ENCODE data around the gene MC1R. TPM values are rescaled to one million over a fixed set of nuclear protein-coding genes. Genes with fewer than 3 reads are reported as not detected.

MC1R gene
- 16.9 and 17.4 TPM in 2 replicates for total RNA-seq (2022)
- percentile 56 among the genes with signal in this experiment for Bru-seq, nascent RNA
- percentile 93 among the genes with signal in this experiment for BruChase-seq, experiment 1, labeled RNA remaining after a 6-hour chase
- BruChase-seq, experiment 2, labeled RNA remaining after a 2-hour chase: percentile 83 among the genes with signal in this experiment
- long read RNA-seq, transcript MC1R-202 (1 exons, 3,099 nt): major isoform, 14 of 15 reads
- long read RNA-seq, partial matches to known transcripts: 1 of 15 reads
- long read RNA-seq, other reads (novel, unspliced or antisense): 0 of 15 reads

- H3K4me1 Mint-ChIP-seq (ENCODE audit: low read depth, unreplicated experiment): peaks cover 24% of the 10 kb centered on the region
- no peaks in the 10 kb centered on the region for H3K27me3 Mint-ChIP-seq (ENCODE audit: unreplicated experiment)
- no TSS peak for BruUV-seq (replicated peaks)
- H3K9me3 Mint-ChIP-seq (ENCODE audit: low read depth, unreplicated experiment): no peaks in the 10 kb centered on the region
- CTCF ChIA-PET: interaction anchor here (0.7 kb wide), 1 partner anchor 8 kb away, joined by 5 read pairs; no protein-coding TSS in a partner anchor
- H3K27ac Mint-ChIP-seq (ENCODE audit: unreplicated experiment): peak within 1 kb of the TSS; percentile 43
- intact Hi-C loops (cut with micrococcal nuclease; ENCODE audit: unreplicated experiment): no loop called here
- H3K36me3 Mint-ChIP-seq (ENCODE audit: insufficient read depth, unreplicated experiment): peaks cover 84% of the 10 kb centered on the region
- peak within 1 kb of the TSS; percentile 78 for H3K4me3 Mint-ChIP-seq (ENCODE audit: low read depth, unreplicated experiment)
- DNase-seq: peak; percentile 63
- no peak for TF ChIP-seq CTCF (IDR thresholded peaks at IDR 0.05; ENCODE audit: unreplicated experiment)
Observed at GRCh38 chr16:89918453-89919347, at the start of gene MC1R. Gene MC1R, plus strand, starts transcription at chr16:89918862. Its CDS starts 397 bp downstream, at chr16:89919259.

- Mint-ChIP-seq H3K4me1 (ENCODE audit: low read depth, unreplicated experiment) (peaks cover 9% of the 10 kb centered on the region), H3K9me3 (ENCODE audit: low read depth, unreplicated experiment) (no peaks in the 10 kb centered on the region), H3K27me3 (ENCODE audit: unreplicated experiment) (no peaks in the 10 kb centered on the region), H3K4me3 (ENCODE audit: low read depth, unreplicated experiment) (no peak overlapping the region), H3K27ac (ENCODE audit: unreplicated experiment) (no peak overlapping the region), H3K36me3 (ENCODE audit: insufficient read depth, unreplicated experiment) (peaks cover 58% of the 10 kb centered on the region)
- TF ChIP-seq CTCF (IDR thresholded peaks at IDR 0.05; ENCODE audit: unreplicated experiment): no peak
- intact Hi-C loops (cut with micrococcal nuclease; ENCODE audit: unreplicated experiment): no loop called here
- CTCF ChIA-PET: interaction anchor here (2.5 kb wide), 1 partner anchor 10 kb away, joined by 6 read pairs; no protein-coding TSS in a partner anchor
- BruUV-seq (replicated peaks): no TSS peak
- DNase-seq: no peak
Observed at GRCh38 chr16:89869911-89870310, 48.8 kb upstream of the MC1R start.

- no TSS peak for BruUV-seq (replicated peaks)
- H3K9me3 Mint-ChIP-seq (ENCODE audit: low read depth, unreplicated experiment): no peaks in the 10 kb centered on the region
- intact Hi-C loops (cut with micrococcal nuclease; ENCODE audit: unreplicated experiment): no loop called here
- H3K27ac Mint-ChIP-seq (ENCODE audit: unreplicated experiment): no peak overlapping the region
- TF ChIP-seq CTCF (IDR thresholded peaks at IDR 0.05; ENCODE audit: unreplicated experiment): no peak
- no peak for DNase-seq
- H3K27me3 Mint-ChIP-seq (ENCODE audit: unreplicated experiment): no peaks in the 10 kb centered on the region
- H3K4me3 Mint-ChIP-seq (ENCODE audit: low read depth, unreplicated experiment): no peak overlapping the region
- H3K4me1 Mint-ChIP-seq (ENCODE audit: low read depth, unreplicated experiment): peaks cover 14% of the 10 kb centered on the region
- H3K36me3 Mint-ChIP-seq (ENCODE audit: insufficient read depth, unreplicated experiment): peaks cover 63% of the 10 kb centered on the region
- CTCF ChIA-PET: interaction anchor here (1.0 to 2.5 kb wide), 2 partner anchors 9 to 10 kb away, joined by 3 to 6 read pairs; no protein-coding TSS in a partner anchor
Observed at GRCh38 chr16:89870440-89870839, 48.2 kb upstream of the MC1R start.

GRCh38 chr16:89871895-89872294, 46.8 kb upstream of the MC1R start:
- Mint-ChIP-seq H3K27ac (ENCODE audit: unreplicated experiment) (no peak overlapping the region), H3K27me3 (ENCODE audit: unreplicated experiment) (no peaks in the 10 kb centered on the region), H3K4me1 (ENCODE audit: low read depth, unreplicated experiment) (peaks cover 15% of the 10 kb centered on the region), H3K4me3 (ENCODE audit: low read depth, unreplicated experiment) (peak overlapping the region; percentile 93), H3K36me3 (ENCODE audit: insufficient read depth, unreplicated experiment) (peaks cover 66% of the 10 kb centered on the region), H3K9me3 (ENCODE audit: low read depth, unreplicated experiment) (no peaks in the 10 kb centered on the region)
- TF ChIP-seq CTCF (IDR thresholded peaks at IDR 0.05; ENCODE audit: unreplicated experiment): no peak
- intact Hi-C loops (cut with micrococcal nuclease; ENCODE audit: unreplicated experiment): no loop called here
- no peak for DNase-seq
- CTCF ChIA-PET: interaction anchor here (1.7 to 2.5 kb wide), 2 partner anchors 10 to 12 kb away, joined by 6 to 8 read pairs; no protein-coding TSS in a partner anchor
- BruUV-seq (replicated peaks): no TSS peak
